ENCODE data around the gene PNMA8C.

PNMA8C gene

GRCh38 chr19:46386996-46387712, 41.6 kb downstream of the PNMA8C start:
- in situ Hi-C loops (cut with MboI; ENCODE audit: low pct_unique_long_range_greater_than_20kb, low sequenced_read_pairs, unreplicated experiment), result no loop called here
- no peak for TF ChIP-seq CTCF (IDR thresholded peaks at IDR 0.05; ENCODE audit: extremely low read depth, insufficient read depth, missing control alignments)
- DNase-seq (ENCODE audit: low spot score), result no peak

GRCh38 chr19:46386151-46386550, 42.6 kb downstream of the PNMA8C start:
- DNase-seq (ENCODE audit: low spot score), result no peak
- in situ Hi-C loops (cut with MboI; ENCODE audit: low pct_unique_long_range_greater_than_20kb, low sequenced_read_pairs, unreplicated experiment), result no loop called here
- TF ChIP-seq CTCF (IDR thresholded peaks at IDR 0.05; ENCODE audit: extremely low read depth, insufficient read depth, missing control alignments), result no peak

GRCh38 chr19:46385636-46386035, 43.1 kb downstream of the PNMA8C start:
- DNase-seq (ENCODE audit: low spot score), result no peak
- in situ Hi-C loops (cut with MboI; ENCODE audit: low pct_unique_long_range_greater_than_20kb, low sequenced_read_pairs, unreplicated experiment), result no loop called here
- no peak for TF ChIP-seq CTCF (IDR thresholded peaks at IDR 0.05; ENCODE audit: extremely low read depth, insufficient read depth, missing control alignments)

- in situ Hi-C loops (cut with MboI; ENCODE audit: low pct_unique_long_range_greater_than_20kb, low sequenced_read_pairs, unreplicated experiment), result no loop called here
- no peak for TF ChIP-seq CTCF (IDR thresholded peaks at IDR 0.05; ENCODE audit: extremely low read depth, insufficient read depth, missing control alignments)
- DNase-seq (ENCODE audit: low spot score), result no peak
Measured at GRCh38 chr19:46384396-46384795, 44.3 kb downstream of the PNMA8C start.

- in situ Hi-C loops (cut with MboI; ENCODE audit: low pct_unique_long_range_greater_than_20kb, low sequenced_read_pairs, unreplicated experiment), result no loop called here
- TF ChIP-seq CTCF (IDR thresholded peaks at IDR 0.05; ENCODE audit: extremely low read depth, insufficient read depth, missing control alignments), result no peak
- no peak for DNase-seq (ENCODE audit: low spot score)
Measured at GRCh38 chr19:46383846-46384245, 44.9 kb downstream of the PNMA8C start.

- in situ Hi-C loops (cut with MboI; ENCODE audit: low pct_unique_long_range_greater_than_20kb, low sequenced_read_pairs, unreplicated experiment), result no loop called here
- no peak for DNase-seq (ENCODE audit: low spot score)
- TF ChIP-seq CTCF (IDR thresholded peaks at IDR 0.05; ENCODE audit: extremely low read depth, insufficient read depth, missing control alignments), result no peak
Measured at GRCh38 chr19:46383171-46383815, 45.4 kb downstream of the PNMA8C start.
